Muscle of back (tissue), 11 donors: ENCODE results near the gene LRPAP1. TPM values are rescaled to one million over a fixed set of nuclear protein-coding genes. Genes with fewer than 3 reads are reported as not detected.
"Not testable (repeated sequence)": the region's sequence is repeated elsewhere in the genome, so short reads cannot be mapped to it uniquely, and the experiment has no call there.

ENCODE experiments used
- DNase-seq, 3 donors: peaks; one replicate each; pipeline versions ENCODE4 v3.0.0 to v3.0.0-alpha.2; 2013
- polyA plus RNA-seq, 10 donors: library from polyadenylated mRNA; unstranded; fragments of 120-200 nt; gene quantifications; one replicate each; pipeline ENCODE4 v1.2.1, GENCODE V29; 2013; ENCODE audit not compliant: insufficient read length in 10 of 10

The LRPAP1 gene
- polyA plus RNA-seq, 10 donors = 60.3 to 115 (median 74.1) TPM

GRCh38 chr4:3520796-3521600 lies 11.2 kb downstream of the LRPAP1 start:
- no peak for DNase-seq

GRCh38 chr4:3520276-3520675 lies 11.9 kb downstream of the LRPAP1 start:
- DNase-seq = peak in 2 of 3 donors; percentile 22 to 50

- DNase-seq = no peak
These were observed 12.6 kb downstream of the LRPAP1 start for GRCh38 chr4:3519468-3520264.

GRCh38 chr4:3518941-3519340 lies 13.3 kb downstream of the LRPAP1 start:
- DNase-seq = no peak

GRCh38 chr4:3518511-3518880 lies 13.7 kb downstream of the LRPAP1 start:
- no peak for DNase-seq

- DNase-seq = no peak
These were observed 14.3 kb downstream of the LRPAP1 start for GRCh38 chr4:3517731-3518510.

- DNase-seq = no peak
These were observed 15.1 kb downstream of the LRPAP1 start for GRCh38 chr4:3516836-3517730.

GRCh38 chr4:3516061-3516835 lies 16.0 kb downstream of the LRPAP1 start:
- no peak for DNase-seq

- no peak for DNase-seq
These were observed 16.6 kb downstream of the LRPAP1 start for GRCh38 chr4:3515646-3516045.

GRCh38 chr4:3514806-3515501 lies 17.3 kb downstream of the LRPAP1 start:
- no peak for DNase-seq

- DNase-seq = no peak
These were observed 17.9 kb downstream of the LRPAP1 start for GRCh38 chr4:3514221-3514780.

- DNase-seq = no peak
These were observed 18.4 kb downstream of the LRPAP1 start for GRCh38 chr4:3513807-3514206.

GRCh38 chr4:3512719-3513118 lies 19.5 kb downstream of the LRPAP1 start:
- no peak for DNase-seq

- no peak for DNase-seq
These were observed 19.9 kb downstream of the LRPAP1 start for GRCh38 chr4:3512279-3512678.

GRCh38 chr4:3511601-3512000 lies 20.6 kb downstream of the LRPAP1 start:
- DNase-seq = not testable (repeated sequence)

GRCh38 chr4:3511187-3511586 lies 21.0 kb downstream of the LRPAP1 start:
- no peak for DNase-seq

- DNase-seq = no peak
These were observed 21.7 kb downstream of the LRPAP1 start for GRCh38 chr4:3510481-3510880.

GRCh38 chr4:3508542-3508941 lies 23.7 kb downstream of the LRPAP1 start:
- no peak for DNase-seq

- no peak for DNase-seq
These were observed 27.0 kb downstream of the LRPAP1 start for GRCh38 chr4:3505231-3505630.
